GM23248 (cell line): Measurements from ENCODE around the gene SPATC1L. TPM values are rescaled to one million over a fixed set of nuclear protein-coding genes. Genes with fewer than 3 reads are reported as not detected.

Experiments used
- DNase-seq: peaks from one replicate; pipeline ENCODE4 v3.0.0-alpha.2; 2015
- H2AFZ ChIP-seq: fragments of 200-600 bp; sonication (generic); 2 replicates; pipeline ENCODE4 v1.6.1; 2016; ENCODE audit warnings: antibody characterized with exemption
- H3F3A ChIP-seq: fragments of 200-600 bp; sonication (generic); 2 replicates; pipeline ENCODE4 v1.6.1; 2016; ENCODE audit warnings: mild to moderate bottlenecking, antibody characterized with exemption, mixed run types; ENCODE audit not compliant: insufficient read depth
- H3K27ac ChIP-seq: fragments of 200-600 bp; sonication (generic); 2 replicates; pipeline ENCODE4 v1.5.1; 2016; ENCODE audit warnings: mild to moderate bottlenecking
- H3K27me3 ChIP-seq: fragments of 200-600 bp; sonication (generic); replicated peaks from 2 replicates; pipeline ENCODE4 v1.6.1; 2016; ENCODE audit warnings: mild to moderate bottlenecking; ENCODE audit not compliant: insufficient read depth
- H3K36me3 ChIP-seq: fragments of 200-600 bp; sonication (generic); 2 replicates; pipeline ENCODE4 v1.6.1; 2016; ENCODE audit warnings: low read depth, mild to moderate bottlenecking
- H3K4me1 ChIP-seq: fragments of 200-600 bp; sonication (generic); 2 replicates; pipeline ENCODE4 v1.6.1; 2016; ENCODE audit warnings: mild to moderate bottlenecking; ENCODE audit not compliant: insufficient read depth
- H3K4me2 ChIP-seq: fragments of 200-600 bp; sonication (generic); one replicate; pipeline ENCODE4 v1.6.1; 2016; ENCODE audit warnings: mild to moderate bottlenecking; ENCODE audit not compliant: unreplicated experiment
- H3K4me3 ChIP-seq: fragments of 200-600 bp; sonication (generic); 2 replicates; pipeline ENCODE4 v1.5.1; 2016; ENCODE audit warnings: mild to moderate bottlenecking
- H3K79me2 ChIP-seq: fragments of 200-600 bp; sonication (generic); 2 replicates; pipeline ENCODE4 v1.6.1; 2016; ENCODE audit warnings: mild to moderate bottlenecking; ENCODE audit not compliant: insufficient read depth
- H3K9ac ChIP-seq: fragments of 200-600 bp; sonication (generic); 2 replicates; pipeline ENCODE4 v1.6.1; 2016; ENCODE audit warnings: mild to moderate bottlenecking
- H3K9me2 ChIP-seq: fragments of 200-600 bp; sonication (generic); 2 replicates; pipeline ENCODE4 v1.6.1; 2016; ENCODE audit warnings: mixed run types, mild to moderate bottlenecking, moderate library complexity; ENCODE audit not compliant: insufficient read depth
- H3K9me3 ChIP-seq: fragments of 200-600 bp; sonication (generic); one replicate; pipeline ENCODE4 v1.6.1; 2017; ENCODE audit warnings: low read depth
- H4K20me1 ChIP-seq: fragments of 200-600 bp; sonication (generic); 2 replicates; pipeline ENCODE4 v1.6.0; 2016; ENCODE audit not compliant: insufficient read depth
- EZH2 ChIP-seq: fragments of 200-600 bp; sonication (generic); IDR thresholded peaks from 2 replicates; pipeline ENCODE4 v1.6.1; 2018; ENCODE audit warnings: antibody characterized with exemption, mild to moderate bottlenecking; ENCODE audit not compliant: insufficient read depth, poor library complexity, severe bottlenecking
- EZH2phosphoT487 ChIP-seq: fragments of 200-600 bp; sonication (generic); IDR thresholded peaks from 2 replicates; pipeline ENCODE4 v1.6.1; 2018; ENCODE audit warnings: antibody characterized with exemption, moderate library complexity, mild to moderate bottlenecking, low read depth; ENCODE audit not compliant: insufficient read depth
- WGBS, 2 experiments: methylation state at CpG; one replicate each; pipeline ENCODE4 v1.1.6; 2015 to 2017; ENCODE audit warnings: low lambda C conversion rate in 2 of 2, low coverage in 1 of 2; ENCODE audit errors: missing lambda C conversion rate in 2 of 2; 5-methylcytosine and 5-hydroxymethylcytosine counted together
- in situ Hi-C: fragments of 300-500 bp; cut with MboI; formaldehyde crosslinking; loops from 2 replicates; pipeline ENCODE4 v1.15.0; 2020
- polyA plus RNA-seq: library from polyadenylated mRNA; unstranded; fragments of >200 nt; fragmentation: Nextera tagmentation; extraction: Ambion mirVana; gene quantifications from 2 replicates; pipeline ENCODE4 v1.2.1, GENCODE V29; 2016
- total RNA-seq: library from RNA; depleted of rRNA; stranded (reverse); fragments of >200 nt; shearing (Covaris generic); gene quantifications from 2 replicates; pipeline ENCODE4 v1.2.3, GENCODE V29; 2014

Gene SPATC1L
- total and polyA plus RNA-seq, 2 experiments from 2014 or later = 5.2 to 15.7 TPM

GRCh38 chr21:46181953-46182547 is 2.2 kb downstream of the SPATC1L start:
- WGBS, 2 experiments = 83 to 84% methylated on average over 15 to 16 of the region's 16 CpGs
- Histone ChIP-seq H3K4me1 (no peaks in the 10 kb centered on the region), H3K27me3 (no peaks in the 10 kb centered on the region), H3K4me3 (no peak overlapping the region), H2AFZ (no peak overlapping the region), H3K4me2 (no peak overlapping the region), H3K9me3 (no peaks in the 10 kb centered on the region), H3K9me2 (no peaks in the 10 kb centered on the region), H3F3A (peaks cover 5% of the 10 kb centered on the region; the same call in 1 of the 2 replicates), H3K9ac (no peak overlapping the region), H4K20me1 (no peaks in the 10 kb centered on the region), H3K79me2 (no peaks in the 10 kb centered on the region), H3K27ac (no peak overlapping the region), H3K36me3 (no peaks in the 10 kb centered on the region)
- TF ChIP-seq EZH2phosphoT487 (no peak), EZH2 (no peak)
- in situ Hi-C loops = no loop called here
- DNase-seq = no peak

GRCh38 chr21:46181436-46181835 is 2.8 kb downstream of the SPATC1L start:
- H3K9me3 ChIP-seq = no peaks in the 10 kb centered on the region
- H4K20me1 ChIP-seq = no peaks in the 10 kb centered on the region
- peaks cover 10% of the 10 kb centered on the region for H3F3A ChIP-seq
- no peak overlapping the region for H2AFZ ChIP-seq
- TF ChIP-seq EZH2phosphoT487 = no peak
- WGBS, 2 experiments = 90 to 92% methylated on average over 13 to 16 of the region's 19 CpGs
- H3K4me2 ChIP-seq = no peak overlapping the region
- no peak for DNase-seq
- H3K27me3 ChIP-seq = no peaks in the 10 kb centered on the region
- no peak overlapping the region for H3K4me3 ChIP-seq
- no peaks in the 10 kb centered on the region for H3K36me3 ChIP-seq
- no peak overlapping the region for H3K9ac ChIP-seq
- no peaks in the 10 kb centered on the region for H3K4me1 ChIP-seq
- no peaks in the 10 kb centered on the region for H3K9me2 ChIP-seq
- in situ Hi-C loops = no loop called here
- H3K27ac ChIP-seq = no peak overlapping the region
- no peaks in the 10 kb centered on the region for H3K79me2 ChIP-seq

GRCh38 chr21:46180778-46181391 is 3.4 kb downstream of the SPATC1L start:
- WGBS, 2 experiments = 91 to 92% methylated on average over 21 to 23 of the region's 26 CpGs
- H2AFZ ChIP-seq = no peak overlapping the region
- H3K4me2 ChIP-seq = no peak overlapping the region
- H3F3A ChIP-seq = peaks cover 16% of the 10 kb centered on the region
- no peak overlapping the region for H3K9ac ChIP-seq
- no peaks in the 10 kb centered on the region for H3K9me3 ChIP-seq
- no peaks in the 10 kb centered on the region for H3K27me3 ChIP-seq
- H3K27ac ChIP-seq = no peak overlapping the region
- no peaks in the 10 kb centered on the region for H3K9me2 ChIP-seq
- no peak for DNase-seq
- no peaks in the 10 kb centered on the region for H3K36me3 ChIP-seq
- H4K20me1 ChIP-seq = no peaks in the 10 kb centered on the region
- in situ Hi-C loops = no loop called here
- TF ChIP-seq EZH2 (no peak), EZH2phosphoT487 (no peak)
- H3K79me2 ChIP-seq = no peaks in the 10 kb centered on the region
- no peak overlapping the region for H3K4me3 ChIP-seq
- no peaks in the 10 kb centered on the region for H3K4me1 ChIP-seq

- Histone ChIP-seq H3K36me3 (no peaks in the 10 kb centered on the region), H3K79me2 (no peaks in the 10 kb centered on the region), H3K4me1 (no peaks in the 10 kb centered on the region), H4K20me1 (no peaks in the 10 kb centered on the region), H3F3A (peaks cover 12% of the 10 kb centered on the region; the same call in 1 of the 2 replicates), H3K9me3 (no peaks in the 10 kb centered on the region), H3K4me2 (no peak overlapping the region), H3K9ac (no peak overlapping the region), H3K4me3 (no peak overlapping the region), H3K27me3 (no peaks in the 10 kb centered on the region), H3K27ac (no peak overlapping the region), H3K9me2 (no peaks in the 10 kb centered on the region), H2AFZ (no peak overlapping the region)
- no peak for TF ChIP-seq EZH2phosphoT487
- no peak for TF ChIP-seq EZH2
- 89 to 90% methylated on average over 24 of the region's 24 CpGs for WGBS, 2 experiments
- no peak for DNase-seq
- in situ Hi-C loops = no loop called here
Observed at GRCh38 chr21:46180079-46180722, 4.1 kb downstream of the SPATC1L start.
